Lung (tissue), 12 donors: ENCODE results near the gene RPL27A. TPM values are rescaled to one million over a fixed set of nuclear protein-coding genes. Genes with fewer than 3 reads are reported as not detected.

Experiments used
- ATAC-seq: fragments of 200-7000 bp; cut with Tn5 transposase; one replicate; pipeline ENCODE4 v1.9.1; 2020; ENCODE audit warnings: moderate number of reproducible peaks; ENCODE audit not compliant: insufficient read depth, low FRiP score
- DNase-seq, 3 donors: peaks; one replicate each; pipeline ENCODE4 v3.0.0-alpha.2; 2013 to 2017
- H3K27ac ChIP-seq, 2 donors: one replicate each; pipeline ENCODE4 v1.5.1; 2013; ENCODE audit warnings: mild to moderate bottlenecking in 2 of 2, moderate library complexity in 2 of 2, control low read depth in 1 of 2, inconsistent platforms in 1 of 2, low read depth in 1 of 2, low read length in 1 of 2
- H3K27me3 ChIP-seq, 3 donors: one replicate each; pipeline ENCODE4 v1.5.1; 2013; ENCODE audit warnings: low read length in 2 of 3; ENCODE audit not compliant: control insufficient read depth in 3 of 3, insufficient read depth in 3 of 3
- H3K36me3 ChIP-seq, 4 donors: one replicate each; pipeline ENCODE4 v1.5.1; 2013; ENCODE audit warnings: low read length in 4 of 4, mild to moderate bottlenecking in 1 of 4, moderate library complexity in 1 of 4; ENCODE audit not compliant: control insufficient read depth in 4 of 4, insufficient read depth in 4 of 4
- H3K4me1 ChIP-seq, 5 donors: one replicate each; pipeline ENCODE4 v1.5.1; 2013; ENCODE audit warnings: low read length in 5 of 5, mild to moderate bottlenecking in 2 of 5, moderate library complexity in 1 of 5; ENCODE audit not compliant: control insufficient read depth in 5 of 5, insufficient read depth in 5 of 5
- H3K4me3 ChIP-seq: one replicate; pipeline ENCODE4 v1.5.1; 2013; ENCODE audit warnings: mild to moderate bottlenecking, control low read depth, moderate library complexity
- H3K9ac ChIP-seq, 2 donors: one replicate each; pipeline ENCODE4 v1.5.1; 2013; ENCODE audit warnings: low read length in 2 of 2, control low read depth in 1 of 2; ENCODE audit not compliant: insufficient read depth in 1 of 2
- H3K9me3 ChIP-seq, 4 donors: one replicate each; pipeline ENCODE4 v1.5.1; 2013; ENCODE audit warnings: low read length in 3 of 4, mild to moderate bottlenecking in 1 of 4, moderate library complexity in 1 of 4; ENCODE audit not compliant: control insufficient read depth in 4 of 4, insufficient read depth in 3 of 4
- WGBS, 2 donors: extraction: QIAGEN DNeasy Blood & Tissue Kit; methylation state at CpG; one replicate each; pipeline ENCODE4 v1.1.7; 2013; 5-methylcytosine and 5-hydroxymethylcytosine counted together
- polyA plus RNA-seq, 2 donors: library from polyadenylated mRNA; stranded (reverse); fragments of 200-250 nt; gene quantifications; one replicate each; pipeline ENCODE4 v1.2.1, GENCODE V29; 2013
- total RNA-seq, 2 donors: library from RNA; depleted of rRNA in 1 of 2; stranded (reverse); fragments of >200 nt in 1 of 2; gene quantifications; one replicate each; pipeline ENCODE4 v1.2.1, GENCODE V29; 2014 to 2021
- TF ChIP-seq, protein P1 (sequence below): IDR thresholded peaks from 2 replicates; pipeline ENCODE4 v1.5.1; 2012; ENCODE audit warnings: mild to moderate bottlenecking; ENCODE audit errors: control extremely low read depth, extremely low read depth
- donor health status: control.
- donor health status: control.
- donor health status: Bipolar disorder and iron deficiency.
- donor health status: healthy.
- donor health status: DM: yes; HTN: yes; CAD: no.

The RPL27A gene
- total and polyA plus RNA-seq, 4 donors: 673 to 4,912 (median 1,413) TPM

DNA sequence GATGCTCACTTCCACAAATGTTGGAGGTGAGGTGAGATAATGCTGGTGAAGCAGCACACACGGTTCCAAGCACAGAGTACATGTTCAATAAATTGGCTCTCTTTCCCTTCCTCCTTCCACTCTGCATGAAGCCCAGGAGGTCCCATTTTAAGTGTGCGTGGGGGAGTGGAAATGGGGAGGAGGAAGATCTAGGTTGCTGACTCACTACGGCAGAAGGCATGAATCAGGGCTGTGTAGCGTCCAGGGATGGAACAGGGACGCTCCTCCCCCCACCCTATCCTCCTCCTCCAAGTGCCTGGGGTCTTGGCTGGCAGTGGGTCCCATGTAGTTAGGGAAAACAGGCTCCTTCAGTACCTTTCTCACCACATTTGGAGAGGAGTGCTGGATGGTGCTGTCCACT lies 44.3 kb upstream of the RPL27A start:
- H3K9ac ChIP-seq: no peak overlapping the region
- no peaks in the 10 kb centered on the region for H3K27me3 ChIP-seq
- TF ChIP-seq, protein P1, sequence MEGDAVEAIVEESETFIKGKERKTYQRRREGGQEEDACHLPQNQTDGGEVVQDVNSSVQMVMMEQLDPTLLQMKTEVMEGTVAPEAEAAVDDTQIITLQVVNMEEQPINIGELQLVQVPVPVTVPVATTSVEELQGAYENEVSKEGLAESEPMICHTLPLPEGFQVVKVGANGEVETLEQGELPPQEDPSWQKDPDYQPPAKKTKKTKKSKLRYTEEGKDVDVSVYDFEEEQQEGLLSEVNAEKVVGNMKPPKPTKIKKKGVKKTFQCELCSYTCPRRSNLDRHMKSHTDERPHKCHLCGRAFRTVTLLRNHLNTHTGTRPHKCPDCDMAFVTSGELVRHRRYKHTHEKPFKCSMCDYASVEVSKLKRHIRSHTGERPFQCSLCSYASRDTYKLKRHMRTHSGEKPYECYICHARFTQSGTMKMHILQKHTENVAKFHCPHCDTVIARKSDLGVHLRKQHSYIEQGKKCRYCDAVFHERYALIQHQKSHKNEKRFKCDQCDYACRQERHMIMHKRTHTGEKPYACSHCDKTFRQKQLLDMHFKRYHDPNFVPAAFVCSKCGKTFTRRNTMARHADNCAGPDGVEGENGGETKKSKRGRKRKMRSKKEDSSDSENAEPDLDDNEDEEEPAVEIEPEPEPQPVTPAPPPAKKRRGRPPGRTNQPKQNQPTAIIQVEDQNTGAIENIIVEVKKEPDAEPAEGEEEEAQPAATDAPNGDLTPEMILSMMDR: no peak
- ATAC-seq (no peak), DNase-seq (no peak)
- H3K4me3 ChIP-seq: no peak overlapping the region
- H3K9me3 ChIP-seq: peaks cover 0 to 3% (median 1%) of the 10 kb centered on the region in 4 donors
- no peak overlapping the region for H3K27ac ChIP-seq
- H3K4me1 ChIP-seq: peaks cover 0 to 9% (median 7%) of the 10 kb centered on the region in 5 donors
- 99% methylated on average over 5 of the region's 5 CpGs for WGBS, 2 donors
- peaks cover 3 to 44% (median 8%) of the 10 kb centered on the region in 4 donors for H3K36me3 ChIP-seq

DNA sequence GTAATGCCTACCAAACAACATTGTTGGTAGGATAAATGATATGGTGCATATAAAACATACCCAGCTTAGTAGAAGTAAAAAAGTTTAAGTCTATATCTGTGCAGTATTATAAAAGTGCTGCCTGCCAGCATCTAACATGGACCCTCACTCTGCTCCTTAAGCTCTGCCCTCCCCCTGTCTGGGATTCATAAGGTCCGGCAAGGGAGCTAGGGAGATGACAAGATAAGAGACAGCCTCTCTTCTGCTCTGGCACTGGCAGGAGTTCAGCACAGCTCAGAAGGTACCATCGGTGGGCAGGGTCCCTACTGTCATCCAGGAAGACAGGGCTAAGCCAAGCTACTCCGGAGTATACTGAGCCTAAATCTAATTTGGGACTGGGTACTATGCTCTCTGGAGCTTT lies 42.9 kb upstream of the RPL27A start:
- TF ChIP-seq, protein P1: no peak
- no peak for ATAC-seq

GRCh38 chr11:8640267-8640906 lies 42.2 kb upstream of the RPL27A start:
- Histone ChIP-seq H3K4me3 (no peak overlapping the region), H3K27ac (no peak overlapping the region), H3K27me3 (no peaks in the 10 kb centered on the region), H3K9me3 (peaks cover 0 to 3% (median 1%) of the 10 kb centered on the region in 4 donors), H3K4me1 (peaks cover 0 to 9% (median 7%) of the 10 kb centered on the region in 5 donors), H3K36me3 (peaks cover 0 to 33% (median 11%) of the 10 kb centered on the region in 4 donors), H3K9ac (no peak overlapping the region)
- TF ChIP-seq, protein P1: no peak
- ATAC-seq (no peak), DNase-seq (no peak)
- WGBS, 2 donors: 60 to 70% methylated on average over 5 of the region's 5 CpGs

More for the DNA sequence above, 42.9 kb upstream of the RPL27A start:
- peaks cover 0 to 9% (median 7%) of the 10 kb centered on the region in 5 donors for H3K4me1 ChIP-seq
- no peak overlapping the region for H3K4me3 ChIP-seq
- WGBS, 2 donors: 87 to 89% methylated on average over 3 of the region's 3 CpGs
- H3K9me3 ChIP-seq: peaks cover 0 to 3% (median 1%) of the 10 kb centered on the region in 4 donors
- H3K36me3 ChIP-seq: peaks cover 3 to 38% (median 8%) of the 10 kb centered on the region in 4 donors
- H3K27me3 ChIP-seq: no peaks in the 10 kb centered on the region
- no peak for DNase-seq
- H3K27ac ChIP-seq: no peak overlapping the region
- no peak overlapping the region for H3K9ac ChIP-seq
